ENCODE data around the gene CFB. TPM values are rescaled to one million over a fixed set of nuclear protein-coding genes. Genes with fewer than 3 reads are reported as not detected.
"Not testable (repeated sequence)": the region's sequence is repeated elsewhere in the genome, so short reads cannot be mapped to it uniquely, and the experiment has no call there.

The CFB gene
- total RNA-seq, 4 donors from 2014 or later, result 15.7 to 66.5 (median 26.2) TPM

DNA sequence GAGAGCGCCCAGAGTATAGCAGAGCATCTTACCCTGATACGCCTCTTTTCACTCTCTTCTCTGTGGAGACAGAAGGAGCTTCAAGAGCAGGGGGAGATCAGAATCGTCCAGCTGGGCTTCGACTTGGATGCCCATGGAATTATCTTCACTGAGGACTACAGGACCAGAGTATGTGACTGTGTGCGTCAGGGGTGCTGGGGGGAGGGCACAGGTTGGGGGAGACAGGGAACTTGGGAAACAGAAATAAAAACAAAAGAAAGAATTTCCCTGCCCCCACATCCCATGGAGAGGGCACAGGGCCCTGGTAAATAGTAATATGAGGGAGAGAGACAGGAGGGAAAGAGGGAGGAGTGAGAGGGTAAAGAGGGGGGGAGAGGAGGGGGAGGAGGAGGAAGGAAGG, 32.9 kb downstream of the CFB start:
- DNase-seq (ENCODE audit: low spot score in 2 of 2), result no peak
- WGBS, 2 donors, result 81 to 85% methylated on average over 5 of the region's 5 CpGs

DNA sequence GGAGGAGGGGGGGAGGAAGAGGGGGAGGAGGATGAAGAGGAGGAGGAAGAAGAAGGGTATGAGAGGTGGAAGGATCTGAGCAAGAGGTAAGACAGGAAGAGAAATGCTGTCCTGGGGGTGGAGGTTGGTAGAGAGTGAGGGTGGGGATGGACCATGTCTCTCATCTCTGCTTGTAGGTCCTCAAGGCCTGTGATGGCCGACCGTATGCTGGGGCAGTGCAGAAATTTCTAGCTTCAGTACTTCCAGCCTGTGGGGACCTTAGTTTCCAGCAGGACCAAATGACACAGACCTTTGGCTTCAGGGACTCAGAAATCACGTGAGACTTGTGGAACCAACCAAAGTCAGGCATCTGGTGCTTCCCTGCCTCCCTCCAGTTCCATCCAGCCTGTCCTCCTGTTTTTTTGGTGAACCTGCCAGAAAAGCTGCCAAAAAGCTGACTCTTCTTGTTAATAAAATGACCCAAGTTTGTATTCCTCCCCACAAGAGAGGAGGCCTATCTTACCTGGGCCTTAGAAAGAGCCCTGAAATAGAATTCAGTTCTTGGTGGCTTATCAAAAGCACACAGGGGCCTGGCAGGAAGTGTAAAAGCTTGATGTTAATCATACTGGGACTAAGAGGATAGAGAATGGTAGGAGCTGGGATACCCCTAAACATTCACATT, 33.5 kb downstream of the CFB start:
- TF ChIP-seq POLR2A (IDR thresholded peaks at IDR 0.05), result no peak
- no peak for TF ChIP-seq EP300 (IDR thresholded peaks at IDR 0.05)
- TF ChIP-seq, protein P1, sequence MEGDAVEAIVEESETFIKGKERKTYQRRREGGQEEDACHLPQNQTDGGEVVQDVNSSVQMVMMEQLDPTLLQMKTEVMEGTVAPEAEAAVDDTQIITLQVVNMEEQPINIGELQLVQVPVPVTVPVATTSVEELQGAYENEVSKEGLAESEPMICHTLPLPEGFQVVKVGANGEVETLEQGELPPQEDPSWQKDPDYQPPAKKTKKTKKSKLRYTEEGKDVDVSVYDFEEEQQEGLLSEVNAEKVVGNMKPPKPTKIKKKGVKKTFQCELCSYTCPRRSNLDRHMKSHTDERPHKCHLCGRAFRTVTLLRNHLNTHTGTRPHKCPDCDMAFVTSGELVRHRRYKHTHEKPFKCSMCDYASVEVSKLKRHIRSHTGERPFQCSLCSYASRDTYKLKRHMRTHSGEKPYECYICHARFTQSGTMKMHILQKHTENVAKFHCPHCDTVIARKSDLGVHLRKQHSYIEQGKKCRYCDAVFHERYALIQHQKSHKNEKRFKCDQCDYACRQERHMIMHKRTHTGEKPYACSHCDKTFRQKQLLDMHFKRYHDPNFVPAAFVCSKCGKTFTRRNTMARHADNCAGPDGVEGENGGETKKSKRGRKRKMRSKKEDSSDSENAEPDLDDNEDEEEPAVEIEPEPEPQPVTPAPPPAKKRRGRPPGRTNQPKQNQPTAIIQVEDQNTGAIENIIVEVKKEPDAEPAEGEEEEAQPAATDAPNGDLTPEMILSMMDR (IDR thresholded peaks at IDR 0.05), result no peak
- H3K4me1 ChIP-seq, result peaks cover 0 to 8% (median 2%) of the 10 kb centered on the region in 4 donors
- H3K27me3 ChIP-seq, result no peaks in the 10 kb centered on the region
- peak overlapping the region in 2 of 4 donors; percentile 24 to 55 for H3K27ac ChIP-seq
- H3K4me3 ChIP-seq, result no peak overlapping the region
- H3K9me3 ChIP-seq, result no peaks in the 10 kb centered on the region
- 77 to 83% methylated on average over 3 of the region's 3 CpGs for WGBS, 2 donors
- peaks cover 0 to 33% (median 0%) of the 10 kb centered on the region in 3 donors for H3K36me3 ChIP-seq
- no peak for DNase-seq (ENCODE audit: low spot score in 2 of 2)

More for the DNA sequence above, 32.9 kb downstream of the CFB start:
- Histone ChIP-seq H3K4me1 (peaks cover 0 to 12% (median 2%) of the 10 kb centered on the region in 4 donors), H3K27ac (peak overlapping the region in 2 of 4 donors; percentile 24 to 26), H3K9me3 (no peaks in the 10 kb centered on the region), H3K27me3 (no peaks in the 10 kb centered on the region), H3K36me3 (peaks cover 0 to 33% (median 0%) of the 10 kb centered on the region in 3 donors), H3K4me3 (no peak overlapping the region)
- TF ChIP-seq EP300 (IDR thresholded peaks at IDR 0.05) (no peak), POLR2A (IDR thresholded peaks at IDR 0.05) (no peak)

DNA sequence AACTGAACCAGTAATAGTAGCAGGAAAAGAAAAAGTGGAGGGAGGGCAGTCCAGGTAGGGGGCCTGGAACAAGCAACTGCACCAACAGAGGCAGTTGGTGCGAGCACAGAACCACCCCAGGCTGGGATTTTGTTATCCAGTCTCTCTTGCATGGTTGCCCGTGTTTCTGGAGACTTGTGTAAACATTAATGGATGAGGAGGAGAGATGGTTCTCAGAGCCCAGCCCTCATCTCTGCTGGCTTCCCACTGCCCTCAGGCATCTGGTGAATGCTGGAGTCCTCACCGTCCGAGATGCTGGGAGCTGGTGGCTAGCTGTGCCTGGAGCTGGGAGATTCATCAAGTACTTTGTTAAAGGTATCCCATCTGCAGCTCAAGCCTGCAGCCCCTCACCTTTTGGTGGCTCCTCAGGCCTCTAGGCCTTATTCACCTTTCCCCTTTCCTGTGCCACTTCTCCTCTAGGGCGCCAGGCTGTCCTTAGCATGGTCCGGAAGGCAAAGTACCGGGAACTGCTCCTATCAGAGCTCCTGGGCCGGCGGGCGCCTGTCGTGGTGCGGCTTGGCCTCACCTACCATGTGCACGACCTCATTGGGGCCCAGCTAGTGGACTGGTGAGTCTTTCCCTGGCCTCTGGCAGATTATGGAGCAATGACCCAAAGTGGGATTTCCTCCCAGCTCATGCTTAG, 34.4 kb downstream of the CFB start:
- WGBS, 2 donors, result 88 to 90% methylated on average over 4 to 7 of the region's 13 CpGs
- H3K27me3 ChIP-seq; H3K4me1 ChIP-seq; H3K4me3 ChIP-seq; H3K9me3 ChIP-seq; DNase-seq (ENCODE audit: low spot score in 2 of 2): not testable (repeated sequence)
- Histone ChIP-seq H3K27ac (peak overlapping the region in 1 of 4 donors; percentile 24), H3K36me3 (peaks cover 0 to 33% (median 0%) of the 10 kb centered on the region in 3 donors)

DNA sequence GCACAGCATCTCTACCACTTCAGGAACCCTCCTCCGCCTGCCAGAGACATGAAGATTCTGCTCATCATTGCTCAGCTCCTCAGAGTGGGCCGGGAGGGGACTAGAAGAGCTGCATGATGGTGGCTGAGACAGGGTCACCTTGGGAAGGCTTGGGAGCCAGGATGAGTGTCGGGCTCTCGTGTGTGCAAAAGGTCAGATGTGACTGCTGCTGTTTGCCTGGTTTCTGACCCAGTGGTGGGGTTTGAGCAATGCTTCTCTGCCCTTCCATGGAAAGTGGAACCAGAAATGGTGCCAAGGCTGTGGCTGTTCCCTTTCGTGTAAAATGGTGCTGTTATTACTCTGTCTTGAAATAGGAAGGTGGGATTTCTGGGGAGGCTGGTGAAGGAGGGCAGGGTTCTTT, 35.1 kb downstream of the CFB start:
- not testable (repeated sequence) for DNase-seq (ENCODE audit: low spot score in 2 of 2); H3K27ac ChIP-seq; H3K27me3 ChIP-seq; H3K4me1 ChIP-seq; H3K9me3 ChIP-seq; H3K4me3 ChIP-seq
- H3K36me3 ChIP-seq, result peaks cover 0 to 29% (median 0%) of the 10 kb centered on the region in 3 donors
- no CpG with 5 or more reads among the region's 5 CpGs for WGBS, 2 donors

DNA sequence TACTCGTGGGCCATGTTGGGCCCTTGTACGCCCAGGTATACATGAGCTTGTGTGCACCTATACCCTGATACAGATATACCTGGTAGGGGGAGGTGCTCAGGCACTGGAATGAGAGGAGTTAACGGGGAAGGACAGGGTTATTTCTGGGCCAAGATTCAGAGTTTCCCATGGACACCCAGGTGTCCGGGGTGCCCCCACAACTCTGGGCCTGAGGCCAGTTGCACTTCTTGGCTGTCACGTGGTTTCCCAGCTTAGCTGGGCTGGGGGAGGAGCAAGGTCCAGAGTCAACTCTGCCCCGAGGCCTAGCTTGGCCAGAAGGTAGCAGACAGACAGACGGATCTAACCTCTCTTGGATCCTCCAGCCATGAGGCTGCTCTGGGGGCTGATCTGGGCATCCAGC, 35.8 kb downstream of the CFB start, which contains the start of gene C4A:
Gene C4A (plus strand): TSS at position 314 of the 400 bp plus-strand sequence. CDS start 51 bp downstream, at position 365.
- H3K9me3 ChIP-seq; H3K27me3 ChIP-seq; H3K27ac ChIP-seq; H3K4me1 ChIP-seq; DNase-seq (ENCODE audit: low spot score in 2 of 2); H3K4me3 ChIP-seq: not testable (repeated sequence)
- WGBS, 2 donors, result no CpG with 5 or more reads among the region's 7 CpGs
- peaks cover 0 to 22% (median 0%) of the 10 kb centered on the region in 3 donors for H3K36me3 ChIP-seq

DNA sequence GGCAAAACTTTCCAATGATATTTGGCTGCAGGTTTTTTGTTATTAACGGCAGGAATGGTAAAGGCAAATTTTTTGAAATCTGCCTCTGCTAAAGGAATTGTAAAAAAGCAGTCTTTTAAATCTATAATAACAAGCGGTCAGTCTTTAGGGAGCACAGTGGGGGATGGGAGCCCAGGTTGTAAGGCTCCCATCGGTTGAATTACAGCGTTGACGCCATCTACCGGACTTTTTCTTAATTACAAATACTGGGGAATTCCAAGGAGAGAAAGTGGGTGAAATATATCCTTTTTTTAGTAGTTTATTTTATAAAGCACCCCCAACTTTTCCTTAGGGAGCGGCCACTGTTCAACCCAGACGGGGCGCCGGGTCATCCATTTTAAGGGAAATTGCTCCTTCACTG, 43.5 kb downstream of the CFB start:
- not testable (repeated sequence) for H3K27me3 ChIP-seq; H3K4me1 ChIP-seq; H3K27ac ChIP-seq; H3K9me3 ChIP-seq; DNase-seq (ENCODE audit: low spot score in 2 of 2); H3K36me3 ChIP-seq; H3K4me3 ChIP-seq
- no CpG with 5 or more reads among the region's 10 CpGs for WGBS, 2 donors

DNA sequence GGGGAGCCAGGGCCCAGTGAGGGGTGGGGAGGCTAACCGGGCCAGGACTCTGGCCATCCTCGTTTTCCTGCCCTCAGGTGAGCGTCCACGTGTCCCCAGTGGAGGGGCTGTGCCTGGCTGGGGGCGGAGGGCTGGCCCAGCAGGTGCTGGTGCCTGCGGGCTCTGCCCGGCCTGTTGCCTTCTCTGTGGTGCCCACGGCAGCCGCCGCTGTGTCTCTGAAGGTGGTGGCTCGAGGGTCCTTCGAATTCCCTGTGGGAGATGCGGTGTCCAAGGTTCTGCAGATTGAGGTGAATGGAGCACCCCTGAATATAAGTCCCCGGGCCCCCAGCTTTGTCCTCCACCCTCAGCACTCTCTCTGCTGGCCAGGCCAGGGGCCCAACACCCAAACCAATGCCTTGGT, 48.5 kb downstream of the CFB start:
- not testable (repeated sequence) for H3K9me3 ChIP-seq; DNase-seq (ENCODE audit: low spot score in 2 of 2); H3K36me3 ChIP-seq; H3K27me3 ChIP-seq; H3K27ac ChIP-seq; H3K4me3 ChIP-seq; H3K4me1 ChIP-seq
- WGBS, 2 donors, result no CpG with 5 or more reads among the region's 14 CpGs

DNA sequence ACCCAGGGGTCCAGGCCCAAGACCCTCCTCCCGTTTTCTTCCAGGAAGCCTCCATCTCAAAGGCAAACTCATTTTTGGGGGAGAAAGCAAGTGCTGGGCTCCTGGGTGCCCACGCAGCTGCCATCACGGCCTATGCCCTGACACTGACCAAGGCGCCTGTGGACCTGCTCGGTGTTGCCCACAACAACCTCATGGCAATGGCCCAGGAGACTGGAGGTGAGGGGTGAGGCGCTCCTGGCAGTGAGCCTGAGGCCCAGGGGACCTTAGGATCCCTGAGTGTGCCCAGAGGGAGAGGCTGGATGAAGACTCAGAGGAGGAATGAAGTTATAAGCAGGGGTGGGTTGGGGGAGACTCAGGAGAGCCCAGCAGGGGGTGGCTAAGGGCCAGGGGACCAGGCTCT, 50.5 kb downstream of the CFB start:
- not testable (repeated sequence) for DNase-seq (ENCODE audit: low spot score in 2 of 2)

More for the DNA sequence above, 50.5 kb downstream of the CFB start:
- not testable (repeated sequence) for H3K4me1 ChIP-seq, H3K9me3 ChIP-seq, H3K36me3 ChIP-seq, H3K27ac ChIP-seq, H3K27me3 ChIP-seq, H3K4me3 ChIP-seq
- 88% methylated on average over 5 of the region's 6 CpGs; no CpG with 5 or more reads in 1 of the 2 donors for WGBS, 2 donors

Small RNAs within 50 kb of the gene (small RNA-seq; reads per million reads assigned to genes)
- gene AL645922.1, result not detected

Other genes with a start within 250 kb of the CFB start
- gene ABHD16A, start 242.8 kb upstream of the CFB start, total RNA-seq, result 10 to 100 TPM; 37.1 to 62.1 (median 49.9) TPM
- not detected for gene LY6G6F, start 239.2 kb upstream of the CFB start, total RNA-seq
- not detected for gene LY6G6D, start 230.7 kb upstream of the CFB start, total RNA-seq
- gene LY6G6C, start 224.3 kb upstream of the CFB start, total RNA-seq, result not detected
- gene MPIG6B, start 222.7 kb upstream of the CFB start, total RNA-seq, result not detected
- gene DDAH2, start 216.8 kb upstream of the CFB start, total RNA-seq, result 100 to 1,000 TPM; 134 to 193 (median 166) TPM
- gene CLIC1, start 209.6 kb upstream of the CFB start, total RNA-seq, result 100 to 1,000 TPM; 216 to 341 (median 246) TPM
- 10 to 100 TPM; 12.2 to 25.5 (median 18.4) TPM for gene MSH5, start 206.1 kb upstream of the CFB start, total RNA-seq
- 1 to 10 TPM in 3 of 4 donors, not detected in 1; 1.5 to 5.5 (median 4.8) TPM for gene SAPCD1, start 183.4 kb upstream of the CFB start, total RNA-seq
- under 1 TPM; 0.21 to 0.66 (median 0.35) TPM for gene VWA7, start 168.8 kb upstream of the CFB start, total RNA-seq
- gene VARS1, start 150.3 kb upstream of the CFB start, total RNA-seq, result 10 to 100 TPM; 40.8 to 58.6 (median 50.1) TPM
- gene LSM2, start 139.1 kb upstream of the CFB start, total RNA-seq, result 10 to 100 TPM; 23.9 to 31.8 (median 28.4) TPM
- gene HSPA1L, start 130.8 kb upstream of the CFB start, total RNA-seq, result 1 to 10 TPM in 2 of 4 donors, under 1 TPM in 2; 0.20 to 2.4 (median 1.2) TPM
- gene HSPA1A, start 130.6 kb upstream of the CFB start, total RNA-seq, result 100 to 1,000 TPM; 170 to 304 (median 221) TPM
- gene HSPA1B, start 118.4 kb upstream of the CFB start, total RNA-seq, result 100 to 1,000 TPM; 134 to 186 (median 168) TPM
- gene NEU1, start 83.3 kb upstream of the CFB start, total RNA-seq, result 10 to 100 TPM; 25.8 to 44.6 (median 33.8) TPM
- gene SLC44A4, start 67.1 kb upstream of the CFB start, total RNA-seq, result under 1 TPM in 3 of 4 donors, not detected in 1; 0.22 to 0.84 (median 0.59) TPM
- gene EHMT2, start 48.4 kb upstream of the CFB start, total RNA-seq, result 10 to 100 TPM; 38.2 to 63.9 (median 46.8) TPM
- gene ZBTB12, start 44.0 kb upstream of the CFB start, total RNA-seq, result 1 to 10 TPM in 3 of 4 donors, under 1 TPM in 1; 0.63 to 3.5 (median 2.9) TPM
- gene C2, start 18.4 kb upstream of the CFB start, total RNA-seq, result 10 to 100 TPM in 1 of 4 donors, 1 to 10 TPM in 3; 4.6 to 17.4 (median 6.1) TPM
- 100 to 1,000 TPM in 1 of 4 donors, 10 to 100 TPM in 3; 74.1 to 101 (median 88.6) TPM for gene NELFE, start 12.9 kb downstream of the CFB start, total RNA-seq
- gene SKIC2, start 13.1 kb downstream of the CFB start, total RNA-seq, result 10 to 100 TPM; 47.1 to 83.1 (median 48.2) TPM
- 10 to 100 TPM; 16.2 to 46.1 (median 34.3) TPM for gene DXO, start 26.0 kb downstream of the CFB start, total RNA-seq
- 100 to 1,000 TPM; 230 to 361 (median 258) TPM for gene C4A, start 36.0 kb downstream of the CFB start, total RNA-seq
- 100 to 1,000 TPM; 266 to 420 (median 299) TPM for gene C4B, start 68.7 kb downstream of the CFB start, total RNA-seq
- 10 to 100 TPM in 1 of 4 donors, 1 to 10 TPM in 3; 1.0 to 15.3 (median 3.9) TPM for gene CYP21A2, start 92.3 kb downstream of the CFB start, total RNA-seq
- gene TNXB, start 163.2 kb downstream of the CFB start, total RNA-seq, result 100 to 1,000 TPM; 231 to 547 (median 297) TPM
- gene ATF6B, start 182.2 kb downstream of the CFB start, total RNA-seq, result 100 to 1,000 TPM in 3 of 4 donors, 10 to 100 TPM in 1; 74.3 to 121 (median 102) TPM
- gene FKBPL, start 184.2 kb downstream of the CFB start, total RNA-seq, result 1 to 10 TPM; 1.3 to 5.4 (median 3.0) TPM
- 1 to 10 TPM in 2 of 4 donors, under 1 TPM in 2; 0.21 to 2.7 (median 1.7) TPM for gene PRRT1, start 205.8 kb downstream of the CFB start, total RNA-seq
- gene PPT2, start 208.0 kb downstream of the CFB start, total RNA-seq, result 10 to 100 TPM; 33.0 to 75.2 (median 40.1) TPM
- gene EGFL8, start 218.5 kb downstream of the CFB start, total RNA-seq, result 100 to 1,000 TPM; 108 to 388 (median 270) TPM
- gene AGPAT1, start 230.0 kb downstream of the CFB start, total RNA-seq, result 10 to 100 TPM; 45.3 to 52.2 (median 48.1) TPM
- gene RNF5, start 232.3 kb downstream of the CFB start, total RNA-seq, result 100 to 1,000 TPM in 2 of 4 donors, 10 to 100 TPM in 2; 74.5 to 117 (median 107) TPM
- 10 to 100 TPM in 1 of 4 donors, 1 to 10 TPM in 3; 4.0 to 12.7 (median 5.8) TPM for gene AGER, start 238.2 kb downstream of the CFB start, total RNA-seq
- 10 to 100 TPM; 55.0 to 75.0 (median 61.9) TPM for gene PBX2, start 244.1 kb downstream of the CFB start, total RNA-seq
- 10 to 100 TPM in 2 of 4 donors, 1 to 10 TPM in 2; 5.9 to 17.7 (median 8.8) TPM for gene GPSM3, start 246.5 kb downstream of the CFB start, total RNA-seq